GM19238 (cell line): ENCODE results near the gene TRIM24.
"Not testable (repeated sequence)": the region's sequence is repeated elsewhere in the genome, so short reads cannot be mapped to it uniquely, and the experiment has no call there.

Experiments used
- DNase-seq: peaks from one replicate; pipeline ENCODE4 v3.0.0; 2011; ENCODE audit warnings: low spot score; ENCODE audit not compliant: insufficient read length

TRIM24 gene

GRCh38 chr7:138460176-138460648 is at the start of gene TRIM24:
TRIM24 (plus strand) TSS chr7:138460259; CDS start chr7:138460549, 290 bp downstream.
- no peak for DNase-seq

DNA sequence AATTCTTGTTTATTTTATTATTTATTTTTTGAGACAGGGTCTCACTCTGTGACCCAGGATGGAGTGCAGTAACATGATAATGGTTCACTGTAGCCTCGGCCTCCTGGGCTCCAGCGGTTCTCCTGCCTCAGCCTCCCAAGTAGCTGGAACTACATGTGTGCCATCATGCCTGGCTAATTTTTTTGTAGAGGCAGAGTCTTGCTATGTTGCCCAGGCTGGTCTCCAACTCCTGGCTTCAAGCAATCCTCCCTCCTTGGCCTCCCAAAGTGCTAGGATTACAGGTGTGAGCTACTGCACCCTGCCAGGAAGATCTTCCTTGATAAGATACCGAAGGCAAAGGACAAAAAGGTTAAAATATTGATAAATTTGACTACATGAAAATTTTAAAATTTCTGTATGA is 48.0 kb upstream of the TRIM24 start:
- DNase-seq, result not testable (repeated sequence)

DNA sequence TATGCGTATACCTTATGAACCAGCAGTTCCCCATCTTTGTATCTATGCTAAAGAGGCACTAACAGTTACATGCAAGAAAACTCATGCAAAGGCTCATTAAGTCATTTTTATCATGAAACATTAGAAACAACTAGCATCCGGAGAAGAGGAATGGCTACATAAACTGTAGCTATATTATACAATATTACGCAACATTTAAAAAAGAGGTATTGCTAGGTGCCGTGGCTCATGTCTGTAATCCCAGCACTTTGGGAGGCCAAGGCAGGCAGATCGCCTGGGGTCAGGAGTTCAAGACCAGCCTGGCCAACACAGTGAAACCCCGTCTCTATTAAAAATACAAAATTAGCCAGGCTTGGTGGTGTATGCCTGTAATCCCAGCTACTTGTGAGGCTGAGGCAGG is 47.1 kb upstream of the TRIM24 start:
- DNase-seq, result not testable (repeated sequence)

- DNase-seq, result no peak
Measured at GRCh38 chr7:138417078-138417700, 42.9 kb upstream of the TRIM24 start.

- no peak for DNase-seq
Measured at GRCh38 chr7:138417764-138418163, 42.3 kb upstream of the TRIM24 start.

DNA sequence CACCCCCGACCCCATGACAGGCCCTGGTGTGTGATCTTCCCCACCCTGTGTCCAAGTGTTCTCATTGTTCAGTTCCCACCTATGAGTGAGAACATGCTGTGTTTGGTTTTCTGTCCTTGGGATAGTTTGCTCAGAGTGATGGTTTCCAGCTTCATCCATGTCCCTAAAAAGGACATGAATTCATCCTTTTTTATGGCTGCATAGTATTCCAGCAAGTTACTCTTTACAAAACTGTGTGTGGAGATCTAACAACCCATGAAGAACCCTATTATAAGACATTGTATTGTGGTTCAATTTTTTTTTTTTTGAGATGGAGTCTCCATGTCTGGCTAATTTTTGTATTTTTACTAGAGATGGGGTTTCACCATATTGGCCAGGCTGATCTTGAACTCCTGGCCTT is 41.7 kb upstream of the TRIM24 start:
- not testable (repeated sequence) for DNase-seq

DNA sequence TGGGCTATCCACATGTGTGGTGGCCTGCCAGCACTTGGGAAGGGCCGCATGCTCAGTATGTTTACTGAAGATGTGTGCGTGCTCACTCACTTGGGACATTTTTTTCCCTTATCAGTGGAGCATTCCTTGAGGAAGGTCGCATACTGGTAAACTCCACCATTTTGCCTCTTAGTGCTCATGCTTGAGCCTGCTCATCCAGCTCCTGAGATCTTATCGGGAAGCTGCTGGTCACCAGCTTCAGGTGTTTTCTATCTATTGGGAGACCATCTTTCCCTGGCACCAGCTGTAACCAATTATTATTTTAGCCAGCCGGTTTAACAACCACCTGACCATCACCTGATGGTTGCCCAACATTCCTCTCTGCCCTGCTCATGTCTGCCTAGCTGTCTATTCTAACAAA is 35.0 kb upstream of the TRIM24 start:
- DNase-seq, result no peak

GRCh38 chr7:138429577-138430250 is 30.3 kb upstream of the TRIM24 start:
- no peak for DNase-seq

DNA sequence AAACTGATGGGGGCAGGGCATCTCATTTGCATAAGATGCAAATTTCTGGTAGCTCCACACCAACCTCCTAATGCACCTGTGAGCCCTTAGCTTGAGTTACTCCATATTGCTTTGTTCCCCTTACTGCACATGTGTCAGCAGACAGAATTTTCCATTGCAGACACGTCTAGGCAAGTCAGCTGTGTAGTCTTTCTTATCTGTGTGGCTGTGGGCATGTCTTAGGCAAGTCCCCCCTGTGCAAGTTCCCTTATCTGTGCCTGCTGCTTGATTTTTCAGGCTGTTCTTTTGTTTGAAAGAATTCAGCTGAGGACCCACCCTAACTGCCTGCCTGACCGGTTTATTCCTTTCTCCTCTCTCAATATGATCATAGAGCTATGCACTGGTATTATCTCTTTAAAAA is 28.5 kb upstream of the TRIM24 start:
- no peak for DNase-seq

- DNase-seq, result no peak
Measured at GRCh38 chr7:138433583-138434443, 26.2 kb upstream of the TRIM24 start.

GRCh38 chr7:138434597-138435019 is 25.5 kb upstream of the TRIM24 start:
- no peak for DNase-seq

- DNase-seq, result no peak
Measured at GRCh38 chr7:138435231-138435919, 24.7 kb upstream of the TRIM24 start.

- DNase-seq, result no peak
Measured at GRCh38 chr7:138436388-138436787, 23.7 kb upstream of the TRIM24 start.

- no peak for DNase-seq
Measured at GRCh38 chr7:138440460-138440859, 19.6 kb upstream of the TRIM24 start.

DNA sequence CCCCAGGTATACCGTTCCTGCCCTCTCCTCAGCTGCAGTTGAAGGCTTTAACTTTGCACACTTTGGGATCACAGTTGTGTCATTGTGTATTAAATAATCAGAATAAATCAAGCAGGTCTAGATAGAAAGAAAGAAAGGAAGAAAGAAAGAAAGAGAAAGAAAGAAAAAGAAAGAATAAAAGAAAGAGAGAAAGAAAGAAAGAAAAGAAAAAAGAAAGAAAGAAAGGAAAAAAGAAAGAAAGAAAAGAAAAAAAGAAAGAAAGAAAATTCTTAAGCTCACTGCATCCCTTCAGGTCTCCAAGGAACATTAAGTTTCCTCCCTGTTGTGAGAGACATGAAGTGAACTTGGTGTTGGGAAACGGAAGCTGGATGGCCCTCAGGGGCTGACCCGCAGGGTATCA is 17.2 kb upstream of the TRIM24 start:
- no peak for DNase-seq

DNA sequence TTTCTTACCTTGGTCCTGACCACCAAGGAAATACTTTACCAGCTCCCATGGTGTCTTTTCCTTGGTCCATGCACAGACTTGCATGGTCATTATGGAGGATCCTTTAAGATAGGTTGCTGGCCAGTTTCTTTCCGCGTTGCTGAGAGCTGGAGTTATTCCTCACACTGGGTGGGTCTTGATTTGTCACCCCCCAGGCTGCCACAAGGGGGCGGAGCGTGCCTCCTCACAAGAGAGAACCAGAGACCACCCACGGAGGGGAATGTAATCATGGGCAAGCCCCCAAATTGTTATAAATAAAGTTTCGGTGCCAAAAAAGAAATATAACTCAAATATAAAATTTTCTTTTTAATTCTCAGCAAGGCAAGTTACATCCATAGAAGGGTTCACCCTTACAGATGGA is 10.5 kb upstream of the TRIM24 start:
- DNase-seq, result no peak

DNA sequence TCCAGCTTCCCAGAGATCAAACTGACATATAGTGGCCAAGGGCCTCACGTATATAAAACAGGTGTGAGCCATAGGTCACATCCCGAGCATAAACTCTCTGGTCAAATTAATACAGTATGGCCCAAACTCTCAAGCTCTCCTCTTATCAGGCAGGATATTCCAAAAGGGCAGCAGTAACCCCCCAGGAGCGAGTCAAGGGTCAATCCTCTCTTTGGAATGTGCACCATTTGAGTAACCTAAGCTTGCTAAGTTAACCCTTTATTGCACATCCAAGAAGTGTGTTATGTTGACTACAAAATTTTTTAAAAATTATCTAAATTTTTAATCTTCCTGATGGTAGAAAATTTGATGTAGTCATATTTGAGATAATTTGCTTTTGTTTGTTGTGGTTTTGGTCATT is 4.5 kb upstream of the TRIM24 start:
- no peak for DNase-seq

DNA sequence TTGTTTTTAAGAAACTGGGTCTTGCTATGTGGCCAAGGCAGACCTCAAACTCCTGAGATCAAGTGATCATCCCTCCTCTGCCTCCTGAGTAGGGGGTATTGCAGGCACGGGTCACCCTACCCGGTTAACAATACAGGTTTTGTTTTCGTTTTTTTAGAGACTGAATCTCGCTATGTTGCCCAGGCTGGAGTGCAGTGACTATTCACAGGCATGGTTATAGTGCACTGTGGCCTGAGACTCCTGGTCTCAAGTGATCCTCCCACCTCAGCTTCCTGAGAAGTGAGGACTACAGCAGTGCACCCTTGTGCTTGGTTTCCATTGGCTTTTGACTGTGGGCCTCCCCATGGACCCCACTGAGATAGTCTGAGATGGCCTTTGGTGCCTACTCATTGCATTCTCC is 3.8 kb upstream of the TRIM24 start:
- DNase-seq, result no peak

- DNase-seq, result no peak
Measured at GRCh38 chr7:138458576-138459412, 1.3 kb upstream of the TRIM24 start.

- DNase-seq, result peak; percentile 94
Measured at GRCh38 chr7:138459413-138460175, 465 bp upstream of the TRIM24 start.
